ENCODE data around the gene SCAMP2. TPM values are rescaled to one million over a fixed set of nuclear protein-coding genes. Genes with fewer than 3 reads are reported as not detected.
A peak's percentile ranks its signal among the peaks of the same experiment; 100 is the strongest.

The SCAMP2 gene
- total RNA-seq, 1 donor from 2014 or later: 56.4 TPM

- Histone ChIP-seq H3K4me1 (ENCODE audit: insufficient read depth, low read length) (peaks cover 3% of the 10 kb centered on the region), H4K20me1 (ENCODE audit: insufficient read depth, low read length) (no peaks in the 10 kb centered on the region), H3K9ac (ENCODE audit: low read length) (no peak overlapping the region), H3K4me3 (ENCODE audit: insufficient read depth, low read depth, low read length) (no peak overlapping the region), H2AFZ (ENCODE audit: low read depth, low read length) (no peak overlapping the region), H3K36me3 (ENCODE audit: insufficient read depth, low read length) (no peaks in the 10 kb centered on the region), H3K79me2 (ENCODE audit: insufficient read depth, low read length) (no peaks in the 10 kb centered on the region), H3K27ac (ENCODE audit: low read depth, low read length) (no peak overlapping the region), H3K9me3 (ENCODE audit: insufficient read depth, low read depth, low read length) (peaks cover 5% of the 10 kb centered on the region), H3K4me2 (ENCODE audit: low read length) (no peak overlapping the region), H3K27me3 (ENCODE audit: insufficient read depth, low read length) (no peaks in the 10 kb centered on the region)
- H3K27me3 Mint-ChIP-seq (ENCODE audit: low read depth, unreplicated experiment): peaks cover 1% of the 10 kb centered on the region
- H3K27ac Mint-ChIP-seq (ENCODE audit: unreplicated experiment): no peak overlapping the region
- no peak for TF ChIP-seq EZH2 (IDR thresholded peaks at IDR 0.05; ENCODE audit: insufficient read depth, low read length)
- TF ChIP-seq, protein P1, sequence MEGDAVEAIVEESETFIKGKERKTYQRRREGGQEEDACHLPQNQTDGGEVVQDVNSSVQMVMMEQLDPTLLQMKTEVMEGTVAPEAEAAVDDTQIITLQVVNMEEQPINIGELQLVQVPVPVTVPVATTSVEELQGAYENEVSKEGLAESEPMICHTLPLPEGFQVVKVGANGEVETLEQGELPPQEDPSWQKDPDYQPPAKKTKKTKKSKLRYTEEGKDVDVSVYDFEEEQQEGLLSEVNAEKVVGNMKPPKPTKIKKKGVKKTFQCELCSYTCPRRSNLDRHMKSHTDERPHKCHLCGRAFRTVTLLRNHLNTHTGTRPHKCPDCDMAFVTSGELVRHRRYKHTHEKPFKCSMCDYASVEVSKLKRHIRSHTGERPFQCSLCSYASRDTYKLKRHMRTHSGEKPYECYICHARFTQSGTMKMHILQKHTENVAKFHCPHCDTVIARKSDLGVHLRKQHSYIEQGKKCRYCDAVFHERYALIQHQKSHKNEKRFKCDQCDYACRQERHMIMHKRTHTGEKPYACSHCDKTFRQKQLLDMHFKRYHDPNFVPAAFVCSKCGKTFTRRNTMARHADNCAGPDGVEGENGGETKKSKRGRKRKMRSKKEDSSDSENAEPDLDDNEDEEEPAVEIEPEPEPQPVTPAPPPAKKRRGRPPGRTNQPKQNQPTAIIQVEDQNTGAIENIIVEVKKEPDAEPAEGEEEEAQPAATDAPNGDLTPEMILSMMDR (IDR thresholded peaks at IDR 0.05; ENCODE audit: insufficient read depth, low read depth, low read length): no peak
- DNase-seq (ENCODE audit: low read depth) (no peak), FAIRE-seq (no peak)
- no peaks in the 10 kb centered on the region for H3K9me3 Mint-ChIP-seq (ENCODE audit: unreplicated experiment)
- H3K36me3 Mint-ChIP-seq (ENCODE audit: low read depth, unreplicated experiment): peaks cover 6% of the 10 kb centered on the region
- H3K4me3 Mint-ChIP-seq (ENCODE audit: unreplicated experiment): no peak overlapping the region
- no peaks in the 10 kb centered on the region for H3K4me1 Mint-ChIP-seq (ENCODE audit: low read depth, unreplicated experiment)
These were observed 5.1 kb upstream of the SCAMP2 start for GRCh38 chr15:74878273-74878672.

- no peak overlapping the region for H3K27ac Mint-ChIP-seq (ENCODE audit: unreplicated experiment)
- Histone ChIP-seq H3K9ac (ENCODE audit: low read length) (peak overlapping the region; percentile 96), H4K20me1 (ENCODE audit: insufficient read depth, low read length) (peaks cover 36% of the 10 kb centered on the region), H3K4me1 (ENCODE audit: insufficient read depth, low read length) (peaks cover 8% of the 10 kb centered on the region), H3K27me3 (ENCODE audit: insufficient read depth, low read length) (no peaks in the 10 kb centered on the region), H3K9me3 (ENCODE audit: insufficient read depth, low read depth, low read length) (no peaks in the 10 kb centered on the region), H3K79me2 (ENCODE audit: insufficient read depth, low read length) (peaks cover 39% of the 10 kb centered on the region), H3K36me3 (ENCODE audit: insufficient read depth, low read length) (no peaks in the 10 kb centered on the region), H3K27ac (ENCODE audit: low read depth, low read length) (no peak overlapping the region), H3K4me3 (ENCODE audit: insufficient read depth, low read depth, low read length) (peak overlapping the region; percentile 67), H2AFZ (ENCODE audit: low read depth, low read length) (peak overlapping the region; percentile 78), H3K4me2 (ENCODE audit: low read length) (peak overlapping the region; percentile 86)
- no peak for TF ChIP-seq EZH2 (IDR thresholded peaks at IDR 0.05; ENCODE audit: insufficient read depth, low read length)
- TF ChIP-seq, protein P1 (IDR thresholded peaks at IDR 0.05; ENCODE audit: insufficient read depth, low read depth, low read length): no peak
- peaks cover 23% of the 10 kb centered on the region for H3K4me1 Mint-ChIP-seq (ENCODE audit: low read depth, unreplicated experiment)
- H3K36me3 Mint-ChIP-seq (ENCODE audit: low read depth, unreplicated experiment): peaks cover 2% of the 10 kb centered on the region
- no peaks in the 10 kb centered on the region for H3K9me3 Mint-ChIP-seq (ENCODE audit: unreplicated experiment)
- DNase-seq (ENCODE audit: low read depth) (no peak), FAIRE-seq (no peak)
- H3K4me3 Mint-ChIP-seq (ENCODE audit: unreplicated experiment): peak overlapping the region; percentile 98
- peaks cover 1% of the 10 kb centered on the region for H3K27me3 Mint-ChIP-seq (ENCODE audit: low read depth, unreplicated experiment)
These were observed 725 bp upstream of the SCAMP2 start for GRCh38 chr15:74873756-74874424.

GRCh38 chr15:74872702-74873035 lies 496 bp downstream of the SCAMP2 start:
- no peaks in the 10 kb centered on the region for H3K27me3 ChIP-seq (ENCODE audit: insufficient read depth, low read length)
- peak overlapping the region; percentile 86 for H3K4me2 ChIP-seq (ENCODE audit: low read length)
- H3K27ac ChIP-seq (ENCODE audit: low read depth, low read length): peak overlapping the region; percentile 97
- FAIRE-seq (no peak), DNase-seq (ENCODE audit: low read depth) (no peak)
- peak overlapping the region; percentile 97 for H2AFZ ChIP-seq (ENCODE audit: low read depth, low read length)
- Mint-ChIP-seq H3K4me3 (ENCODE audit: unreplicated experiment) (peak overlapping the region; percentile 98), H3K9me3 (ENCODE audit: unreplicated experiment) (peaks cover 4% of the 10 kb centered on the region), H3K27me3 (ENCODE audit: low read depth, unreplicated experiment) (peaks cover 1% of the 10 kb centered on the region), H3K27ac (ENCODE audit: unreplicated experiment) (peak overlapping the region; percentile 91), H3K36me3 (ENCODE audit: low read depth, unreplicated experiment) (peaks cover 5% of the 10 kb centered on the region), H3K4me1 (ENCODE audit: low read depth, unreplicated experiment) (peaks cover 30% of the 10 kb centered on the region)
- peaks cover 49% of the 10 kb centered on the region for H4K20me1 ChIP-seq (ENCODE audit: insufficient read depth, low read length)
- no peak for TF ChIP-seq EZH2 (IDR thresholded peaks at IDR 0.05; ENCODE audit: insufficient read depth, low read length)
- TF ChIP-seq, protein P1 (IDR thresholded peaks at IDR 0.05; ENCODE audit: insufficient read depth, low read depth, low read length): no peak
- H3K79me2 ChIP-seq (ENCODE audit: insufficient read depth, low read length): peaks cover 50% of the 10 kb centered on the region
- peak overlapping the region; percentile 96 for H3K9ac ChIP-seq (ENCODE audit: low read length)
- no peaks in the 10 kb centered on the region for H3K36me3 ChIP-seq (ENCODE audit: insufficient read depth, low read length)
- H3K4me1 ChIP-seq (ENCODE audit: insufficient read depth, low read length): peaks cover 8% of the 10 kb centered on the region
- H3K9me3 ChIP-seq (ENCODE audit: insufficient read depth, low read depth, low read length): no peaks in the 10 kb centered on the region
- H3K4me3 ChIP-seq (ENCODE audit: insufficient read depth, low read depth, low read length): peak overlapping the region; percentile 67

Measured in astrocyte (in vitro differentiated cells and primary cell).